HG03196 (cell line): ENCODE results near the gene GYS1.
A peak's percentile ranks its signal among the peaks of the same experiment; 100 is the strongest.
"Not testable (repeated sequence)": the region's sequence is repeated elsewhere in the genome, so short reads cannot be mapped to it uniquely, and the experiment has no call there.

Experiments used
- ATAC-seq: cut with Tn5 transposase; IDR thresholded peaks from one replicate; pipeline ENCODE4 v1.9.1; 2021; ENCODE audit not compliant: unreplicated experiment

GYS1 gene

DNA sequence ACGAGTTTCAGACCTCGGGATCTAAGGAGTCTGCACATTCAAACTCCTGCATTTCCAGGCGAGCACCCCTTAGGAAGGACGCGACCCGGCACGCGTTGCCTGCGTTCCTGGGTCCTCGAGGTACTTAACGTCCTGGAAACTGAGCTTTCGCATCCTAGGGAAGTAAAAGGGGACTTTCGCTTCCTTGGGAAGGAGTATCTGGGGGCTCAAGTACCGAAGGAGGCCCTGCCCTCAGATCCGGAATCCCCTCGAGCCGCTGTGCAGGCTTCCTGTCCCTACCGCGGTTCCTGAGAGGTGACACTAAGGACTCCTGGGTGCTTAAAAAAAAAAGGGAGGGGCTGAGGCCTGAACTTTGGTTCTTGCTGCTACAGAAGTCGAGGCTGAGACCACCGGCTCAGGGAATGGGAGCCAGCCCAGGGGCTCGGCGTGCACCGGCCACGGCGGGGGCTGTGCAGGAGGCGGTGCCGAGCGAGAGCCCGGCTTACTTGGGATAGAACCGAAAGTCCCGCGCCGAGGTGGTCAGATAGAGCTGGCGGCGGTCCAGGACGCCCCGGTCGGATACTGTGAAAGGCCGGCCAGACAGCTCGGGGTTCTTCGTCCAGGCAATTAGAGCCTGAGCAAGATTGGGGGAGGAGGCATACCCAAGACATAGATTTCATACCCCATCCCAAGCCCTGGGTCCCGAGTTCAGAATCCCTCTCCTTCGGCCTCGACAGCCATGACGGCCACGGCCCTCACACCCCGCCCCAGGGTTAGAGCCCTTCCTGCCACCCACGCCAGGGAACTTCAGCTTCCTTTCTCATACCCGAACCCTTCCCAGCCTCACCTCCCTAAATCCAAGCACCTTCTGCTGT lies 25.5 kb upstream of the GYS1 start:
- ATAC-seq: not testable (repeated sequence)

DNA sequence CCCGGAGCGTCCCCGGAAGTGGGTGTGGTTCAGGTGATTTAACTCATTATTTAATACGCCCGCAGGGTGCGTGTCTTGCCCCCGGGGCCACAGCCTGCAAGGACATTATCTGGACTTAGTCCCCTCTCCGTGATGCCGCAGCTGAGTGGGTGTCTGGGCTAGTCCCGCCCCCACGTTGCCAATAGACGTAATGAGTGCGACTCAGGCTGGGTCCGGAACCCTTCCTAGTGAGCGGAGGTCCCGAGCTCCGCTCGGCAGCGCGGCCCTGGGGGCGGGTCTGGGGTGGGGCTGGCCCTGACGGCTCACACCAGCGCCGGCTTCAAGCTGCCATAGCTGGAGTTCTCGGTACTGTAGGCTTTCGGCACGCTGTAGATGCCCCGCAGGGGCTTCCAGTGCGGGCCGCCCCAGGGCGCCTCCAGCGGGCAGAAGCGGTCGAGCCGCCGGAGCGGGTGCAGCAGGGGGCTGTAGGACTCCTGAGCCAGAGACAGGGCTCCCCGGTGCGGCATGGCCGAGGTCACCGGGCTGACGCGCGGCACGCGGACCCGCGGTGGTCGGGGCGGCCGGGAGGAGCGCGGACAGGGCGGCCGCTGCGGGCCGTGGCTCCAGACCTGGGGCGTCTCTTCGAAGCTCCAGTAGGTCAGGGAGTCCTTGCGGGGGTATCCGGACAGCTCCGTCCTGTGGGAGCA lies 24.7 kb upstream of the GYS1 start:
- no peak for ATAC-seq

DNA sequence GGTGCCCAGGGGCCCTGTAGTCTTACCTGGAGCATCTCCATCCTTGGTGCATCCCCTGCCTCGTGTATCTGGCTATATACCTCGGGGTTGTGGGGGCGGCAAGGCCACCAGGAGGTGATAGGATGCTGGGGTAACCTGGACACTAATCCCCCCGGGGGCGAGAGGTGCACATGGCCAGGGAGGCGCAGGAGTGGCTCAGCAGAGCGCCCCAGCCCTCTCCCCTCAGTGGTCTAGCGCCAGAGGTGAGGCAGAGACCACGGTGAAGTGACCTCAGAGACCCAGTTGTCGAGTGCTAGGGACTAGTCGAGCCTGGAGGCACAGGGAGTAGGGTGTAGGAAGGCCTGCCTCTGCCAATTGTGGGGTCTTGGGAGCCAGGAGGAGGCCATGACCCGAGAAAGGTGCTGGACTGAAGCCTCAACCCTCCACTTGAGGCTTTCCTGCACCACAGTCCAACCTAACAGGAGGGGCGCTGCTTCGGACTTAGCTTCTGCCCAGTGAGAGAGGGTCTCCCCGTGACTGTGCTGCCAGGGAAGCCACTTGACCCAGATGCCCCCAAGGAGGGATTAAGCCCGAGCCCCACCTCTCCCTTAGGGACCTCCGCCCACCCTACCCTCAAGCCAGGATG lies 24.0 kb upstream of the GYS1 start, which contains the start of gene LHB:
TSS of gene LHB (minus strand) at position 51 of the 625 bp plus-strand sequence. CDS start at position 41, 10 bp downstream.
- ATAC-seq: no peak

DNA sequence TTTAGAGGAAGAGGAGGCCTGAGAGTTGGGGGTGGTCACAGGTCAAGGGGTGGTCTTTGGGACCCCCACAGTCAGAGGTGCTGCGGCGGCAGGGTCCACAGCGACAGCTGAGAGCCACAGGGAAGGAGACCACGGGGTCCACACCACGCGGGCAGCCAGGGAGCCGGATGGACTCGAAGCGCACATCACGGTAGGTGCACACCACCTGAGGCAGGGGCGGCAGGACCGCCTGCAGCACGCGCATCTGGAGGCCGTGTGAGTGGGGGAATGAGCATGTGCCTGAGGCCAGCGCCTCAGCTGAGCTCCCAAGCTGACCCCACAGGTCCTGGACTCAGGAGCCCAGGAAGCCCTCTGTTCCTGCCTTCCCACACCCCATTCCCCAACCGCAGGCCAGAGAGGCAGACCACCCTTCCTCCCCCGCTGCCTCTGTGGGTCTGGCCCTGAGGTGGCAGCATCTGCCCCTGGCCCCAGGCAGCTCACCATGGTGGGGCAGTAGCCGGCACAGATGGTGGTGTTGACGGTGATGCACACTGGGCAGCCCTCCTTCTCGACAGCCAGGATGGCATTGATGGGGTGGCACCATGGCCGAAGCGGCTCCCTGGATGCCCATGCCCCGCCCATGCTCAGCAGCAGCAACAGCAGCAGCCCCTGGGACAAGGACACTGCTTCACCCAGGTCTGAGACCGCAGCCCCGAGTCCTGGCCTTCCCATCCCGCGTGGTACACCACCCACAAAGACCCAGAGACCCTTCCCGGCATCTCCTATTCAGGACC lies 23.1 kb upstream of the GYS1 start:
- ATAC-seq: no peak

DNA sequence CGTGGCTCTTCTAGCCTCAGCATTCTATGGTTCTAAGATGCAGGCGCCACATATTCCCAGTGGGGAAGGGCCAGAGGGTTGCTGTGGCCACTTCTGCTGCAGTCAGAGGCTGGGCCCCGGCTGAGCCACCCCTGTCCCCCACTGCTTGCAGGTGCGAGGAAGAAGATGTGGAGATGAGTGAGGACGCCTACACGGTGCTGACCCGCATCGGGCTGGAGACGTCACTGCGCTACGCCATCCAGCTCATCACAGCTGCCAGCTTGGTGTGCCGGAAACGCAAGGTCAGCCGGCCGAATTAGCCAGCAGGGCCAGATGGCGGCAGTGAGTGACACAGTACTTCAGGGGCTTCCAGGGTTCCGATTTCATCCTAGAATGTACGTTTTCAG lies 21.8 kb upstream of the GYS1 start:
- no peak for ATAC-seq

DNA sequence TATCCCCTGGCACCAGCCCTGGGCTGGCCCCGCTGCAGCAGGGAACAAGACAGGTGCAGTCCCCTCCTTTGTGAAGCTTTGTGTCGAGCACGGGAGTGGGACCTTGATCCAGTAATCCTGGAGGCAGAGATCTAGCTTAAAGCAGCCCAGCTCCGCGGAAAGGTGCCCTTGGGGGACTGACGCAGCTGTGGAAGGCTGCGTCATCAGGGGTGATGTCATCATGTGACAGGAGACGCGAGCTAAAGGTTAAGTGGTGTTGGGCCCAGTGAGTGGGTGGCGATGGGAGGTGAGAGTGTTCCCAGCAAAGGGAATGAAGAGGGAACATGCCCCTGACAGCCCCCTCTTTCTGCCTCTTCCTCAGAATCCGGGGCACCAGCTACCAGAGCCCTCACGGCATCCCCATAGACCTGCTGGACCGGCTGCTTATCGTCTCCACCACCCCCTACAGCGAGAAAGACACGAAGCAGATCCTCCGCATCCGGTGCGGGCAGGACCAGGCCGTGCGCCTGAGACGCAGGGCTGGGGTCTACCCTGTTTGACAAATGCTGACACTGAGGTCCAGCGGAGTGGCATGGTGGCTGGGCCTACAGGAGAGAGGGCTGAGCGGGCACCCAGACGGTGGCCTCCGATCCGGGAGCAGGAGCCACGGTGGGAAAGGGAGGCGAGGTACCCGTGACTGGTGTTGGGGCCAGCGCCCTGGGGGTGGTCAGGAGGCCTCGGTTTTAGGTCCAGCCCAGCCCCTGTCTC lies 21.2 kb upstream of the GYS1 start:
- ATAC-seq: no peak

DNA sequence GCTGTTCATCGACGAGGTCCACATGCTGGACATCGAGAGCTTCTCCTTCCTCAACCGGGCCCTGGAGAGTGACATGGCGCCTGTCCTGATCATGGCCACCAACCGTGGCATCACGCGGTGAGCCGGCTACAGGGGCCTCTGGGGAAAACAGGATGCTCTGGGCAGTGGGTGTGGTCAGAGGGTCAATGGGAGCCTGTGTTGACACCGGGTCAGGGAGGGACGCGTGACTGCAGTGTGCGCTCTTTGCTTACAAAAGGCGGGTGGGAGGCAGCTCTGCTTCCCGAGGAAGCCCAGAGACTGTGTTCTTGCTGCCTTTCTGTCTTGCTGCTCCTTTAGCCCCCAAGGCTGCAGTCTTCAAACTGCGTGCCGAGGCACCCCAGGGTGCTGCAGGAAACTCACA lies 18.1 kb upstream of the GYS1 start:
- ATAC-seq: no peak

DNA sequence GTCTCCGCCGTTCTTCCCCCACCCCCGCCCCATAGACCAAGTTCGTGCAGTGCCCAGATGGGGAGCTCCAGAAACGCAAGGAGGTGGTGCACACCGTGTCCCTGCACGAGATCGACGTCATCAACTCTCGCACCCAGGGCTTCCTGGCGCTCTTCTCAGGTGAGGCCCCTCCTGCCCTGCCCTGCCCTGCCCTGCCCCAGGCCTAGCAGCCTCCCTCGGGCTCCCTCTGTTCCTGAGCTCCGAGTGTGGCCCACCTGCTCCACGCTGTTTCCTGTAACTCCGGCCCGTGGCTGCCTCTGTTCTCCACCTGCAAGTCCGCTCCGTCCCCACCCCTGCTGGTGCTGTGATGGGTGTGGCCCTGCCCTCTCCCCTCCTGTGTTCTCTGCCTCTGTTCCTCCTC lies 17.3 kb upstream of the GYS1 start:
- no peak for ATAC-seq

DNA sequence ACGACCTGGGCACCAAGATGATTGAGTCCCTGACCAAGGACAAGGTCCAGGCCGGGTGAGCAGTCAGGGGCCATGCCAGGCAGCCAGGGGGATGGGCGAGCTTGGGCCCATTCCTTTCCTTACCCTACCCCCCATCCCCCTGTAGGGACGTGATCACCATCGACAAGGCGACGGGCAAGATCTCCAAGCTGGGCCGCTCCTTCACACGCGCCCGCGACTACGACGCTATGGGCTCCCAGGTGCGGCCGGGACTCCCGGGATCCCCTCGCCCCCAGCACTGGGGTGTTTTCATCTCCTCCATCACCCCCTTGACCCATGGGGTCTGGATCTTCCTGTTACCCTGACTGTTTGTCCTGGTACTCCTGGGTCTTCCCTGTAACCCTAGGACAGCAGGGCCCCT lies 16.7 kb upstream of the GYS1 start:
- no peak for ATAC-seq

DNA sequence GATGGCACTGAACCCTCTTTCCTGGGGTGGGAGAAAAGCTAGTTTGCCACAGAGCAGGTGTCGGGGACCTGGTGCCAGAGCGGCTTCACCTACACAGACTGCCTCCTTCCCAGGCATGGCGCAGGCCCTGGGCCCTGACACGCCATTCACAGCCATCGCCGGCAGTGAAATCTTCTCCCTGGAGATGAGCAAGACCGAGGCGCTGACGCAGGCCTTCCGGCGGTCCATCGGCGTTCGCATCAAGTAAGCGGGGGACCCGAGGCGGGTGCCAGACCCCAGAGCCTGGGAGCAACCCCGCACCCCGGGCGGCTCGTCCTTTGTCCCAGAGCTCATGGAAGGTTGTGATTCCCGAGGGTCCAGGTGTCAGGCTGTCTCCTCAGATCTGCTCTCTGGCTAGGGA lies 13.8 kb upstream of the GYS1 start:
- ATAC-seq: no peak

DNA sequence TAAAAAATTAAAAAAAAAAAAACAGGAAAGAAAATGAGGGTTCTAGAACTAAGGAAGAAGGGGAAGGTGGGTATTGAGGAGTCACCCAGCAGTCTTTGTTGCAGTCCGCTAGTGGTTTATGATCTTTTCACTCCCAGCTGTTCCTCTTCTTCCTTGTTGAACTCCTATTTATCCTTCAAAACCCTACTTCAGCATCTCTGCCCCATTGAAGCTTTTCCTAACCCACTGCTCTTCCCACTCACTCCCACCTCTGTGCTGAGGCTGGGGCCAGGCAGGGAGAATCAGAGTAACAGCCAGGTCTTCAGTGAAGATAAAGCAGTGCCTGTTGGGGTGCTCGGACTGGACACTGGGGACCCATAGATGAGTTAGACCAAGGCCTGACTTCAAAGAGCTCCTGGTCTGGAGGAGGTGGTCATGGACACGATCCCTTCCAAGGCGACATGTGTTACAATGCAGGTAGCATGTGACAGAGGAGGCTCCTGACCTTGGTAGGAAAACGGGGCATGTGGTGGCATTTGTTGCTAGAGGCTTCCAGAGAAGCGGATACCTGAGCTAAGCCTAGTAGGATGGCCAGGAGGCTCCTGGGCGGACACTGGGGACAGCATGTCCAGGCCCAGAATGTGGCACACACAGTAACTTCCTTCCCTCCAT lies 12.0 kb upstream of the GYS1 start:
- ATAC-seq: no peak

DNA sequence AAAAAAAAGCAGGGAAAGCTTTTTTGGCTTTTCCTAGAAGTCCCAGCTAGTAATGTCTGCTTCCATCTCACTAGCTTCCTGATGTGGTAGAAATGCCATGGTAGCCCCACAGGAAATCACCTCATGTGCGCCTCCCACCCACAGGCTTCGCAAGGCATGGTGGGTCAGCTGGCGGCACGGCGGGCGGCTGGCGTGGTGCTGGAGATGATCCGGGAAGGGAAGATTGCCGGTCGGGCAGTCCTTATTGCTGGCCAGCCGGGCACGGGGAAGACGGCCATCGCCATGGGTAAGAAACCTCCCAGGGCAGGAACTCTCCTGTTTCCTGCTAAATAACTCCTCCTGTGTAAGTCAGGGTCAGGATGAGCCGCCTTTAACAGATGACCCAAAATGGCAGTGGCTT lies 11.0 kb upstream of the GYS1 start:
- no peak for ATAC-seq

DNA sequence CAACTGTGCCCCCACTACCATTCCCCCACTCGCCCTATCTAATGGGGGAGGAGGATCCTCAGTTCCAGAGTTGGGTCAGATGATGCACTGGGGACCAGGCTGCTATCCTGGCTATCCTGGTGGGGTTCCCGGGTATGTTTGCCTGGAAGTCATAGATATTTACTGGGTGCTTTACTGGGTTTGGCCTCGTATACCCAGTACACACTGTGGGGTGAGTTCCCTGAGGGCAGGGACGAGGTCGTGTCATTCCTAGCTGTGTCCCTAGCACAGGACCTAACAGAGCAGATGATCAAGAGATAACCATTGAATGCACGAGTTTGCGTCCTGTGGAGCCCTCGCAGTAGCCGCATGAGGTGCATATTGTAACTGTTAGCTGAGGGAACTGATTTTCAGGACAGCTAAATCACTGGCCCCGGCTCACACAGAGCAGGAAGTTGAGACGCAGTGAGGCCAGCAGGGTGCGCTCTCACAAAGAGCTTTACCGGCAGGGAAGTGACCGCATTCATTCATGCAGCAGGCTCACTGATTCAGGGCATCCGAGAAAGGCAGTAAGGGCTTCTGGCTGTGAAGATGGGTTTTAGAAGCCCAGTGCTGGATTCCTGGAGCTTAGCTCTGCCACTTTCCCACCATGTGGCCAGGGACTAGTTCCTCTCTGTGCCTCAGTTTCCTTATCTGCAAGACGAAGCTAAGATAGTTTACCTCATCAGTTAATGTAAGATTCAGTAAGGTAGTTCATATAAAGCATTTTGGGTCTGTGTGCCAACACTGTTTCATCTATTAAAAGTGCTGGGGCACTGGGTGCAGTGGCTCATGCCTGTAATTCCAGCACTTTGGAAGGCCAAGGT lies 6.6 kb upstream of the GYS1 start:
- no peak for ATAC-seq

DNA sequence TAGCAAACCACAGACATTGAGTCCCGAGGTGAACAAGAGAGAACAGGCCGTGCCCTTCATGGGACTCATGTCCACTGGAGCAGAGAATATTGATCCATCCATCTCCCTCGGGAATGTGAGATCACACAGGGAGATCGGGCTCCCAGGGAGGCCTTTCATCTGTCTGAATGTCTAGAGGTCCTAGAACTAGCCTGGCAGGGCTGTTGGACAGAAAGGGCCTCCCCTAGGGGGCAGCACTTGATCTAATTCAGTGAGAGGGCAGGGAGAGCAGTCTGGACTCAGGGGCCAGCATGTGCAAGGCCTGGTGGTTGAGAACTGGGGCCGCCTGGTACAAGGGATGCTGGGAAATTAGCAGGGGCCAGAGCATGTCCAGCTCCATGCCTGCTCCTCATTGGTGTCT lies 4.9 kb upstream of the GYS1 start:
- no peak for ATAC-seq

DNA sequence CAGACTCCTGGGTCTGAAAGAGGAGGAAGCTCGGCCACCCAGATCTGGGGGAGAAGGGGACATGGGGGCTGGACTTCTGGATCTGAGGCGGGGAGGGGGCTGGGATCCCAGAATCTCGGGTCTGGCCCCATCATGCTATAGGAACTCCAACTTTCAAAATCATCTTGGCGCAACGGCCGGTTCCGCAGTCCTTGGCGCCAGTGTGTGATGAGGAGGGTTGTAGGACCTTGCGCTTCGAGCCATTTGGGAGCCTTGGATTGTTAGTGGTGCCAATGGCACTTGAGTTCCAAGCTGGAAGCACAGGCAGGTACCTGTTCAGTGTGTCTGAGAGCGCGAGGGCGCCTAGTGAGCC lies 902 bp upstream of the GYS1 start:
- no peak for ATAC-seq

DNA sequence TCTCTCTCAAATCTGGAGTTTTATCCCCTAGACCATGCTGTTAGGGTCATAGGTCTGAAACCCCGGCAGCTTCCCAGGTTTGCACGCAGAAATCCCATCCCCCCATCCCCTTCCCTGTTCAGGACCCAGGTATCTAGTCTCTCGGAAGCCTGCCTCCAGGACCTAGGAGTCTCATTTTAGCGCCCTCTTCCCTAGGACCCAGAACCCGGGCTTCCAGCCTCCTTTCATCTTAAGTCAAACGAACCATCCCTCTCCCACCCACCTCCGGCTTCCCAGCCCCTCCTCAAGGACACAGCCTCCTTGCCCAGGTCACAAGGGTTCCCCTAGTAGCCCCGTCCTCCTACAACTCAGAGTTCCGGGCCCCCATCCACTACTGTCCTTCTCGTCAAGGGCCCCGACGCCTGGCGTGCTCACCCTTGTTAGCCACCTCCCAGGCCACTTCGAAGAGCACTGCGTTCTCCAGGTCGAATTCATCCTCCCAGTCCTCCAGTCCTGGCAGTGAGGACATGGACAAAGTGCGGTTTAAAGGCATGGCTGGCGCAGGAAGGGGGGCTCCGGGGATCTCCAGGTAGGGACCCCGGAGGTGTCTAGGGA lies 431 bp downstream of the GYS1 start:
- ATAC-seq: peak; percentile 2

DNA sequence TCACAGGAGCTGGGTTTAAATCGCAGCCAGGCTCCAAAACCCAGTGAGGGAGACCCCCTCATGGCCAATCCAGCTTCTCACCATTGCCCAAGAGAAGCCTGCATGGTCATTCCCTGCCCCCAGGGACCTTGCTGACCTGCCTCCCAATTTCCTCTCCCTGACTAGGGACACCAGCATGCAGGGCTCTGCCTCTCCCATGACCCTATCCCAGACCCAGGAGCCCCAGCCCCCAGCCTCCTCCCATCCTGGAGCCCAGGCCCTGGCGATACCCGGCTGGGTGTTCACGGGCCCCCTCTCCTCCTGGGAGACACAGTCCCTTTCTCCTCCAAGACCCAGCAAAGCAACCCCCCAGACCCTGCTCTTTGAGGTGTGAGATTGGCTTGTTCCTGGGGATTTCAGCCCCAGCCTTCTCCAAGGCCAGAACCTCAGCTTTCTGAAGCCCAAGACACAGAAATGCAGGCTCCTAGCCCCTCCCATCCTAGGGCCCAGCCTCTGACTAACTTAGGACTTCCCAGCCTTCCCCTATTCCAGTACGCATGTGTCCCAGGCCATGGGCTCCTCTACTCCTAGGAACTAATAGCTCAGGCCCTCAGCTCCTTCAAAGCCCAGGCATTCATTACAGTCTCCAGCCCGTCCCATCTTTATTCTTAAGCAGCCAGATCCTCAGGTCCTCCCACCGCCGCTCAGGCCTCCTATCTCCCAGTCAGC lies 1.1 kb downstream of the GYS1 start:
- no peak for ATAC-seq

DNA sequence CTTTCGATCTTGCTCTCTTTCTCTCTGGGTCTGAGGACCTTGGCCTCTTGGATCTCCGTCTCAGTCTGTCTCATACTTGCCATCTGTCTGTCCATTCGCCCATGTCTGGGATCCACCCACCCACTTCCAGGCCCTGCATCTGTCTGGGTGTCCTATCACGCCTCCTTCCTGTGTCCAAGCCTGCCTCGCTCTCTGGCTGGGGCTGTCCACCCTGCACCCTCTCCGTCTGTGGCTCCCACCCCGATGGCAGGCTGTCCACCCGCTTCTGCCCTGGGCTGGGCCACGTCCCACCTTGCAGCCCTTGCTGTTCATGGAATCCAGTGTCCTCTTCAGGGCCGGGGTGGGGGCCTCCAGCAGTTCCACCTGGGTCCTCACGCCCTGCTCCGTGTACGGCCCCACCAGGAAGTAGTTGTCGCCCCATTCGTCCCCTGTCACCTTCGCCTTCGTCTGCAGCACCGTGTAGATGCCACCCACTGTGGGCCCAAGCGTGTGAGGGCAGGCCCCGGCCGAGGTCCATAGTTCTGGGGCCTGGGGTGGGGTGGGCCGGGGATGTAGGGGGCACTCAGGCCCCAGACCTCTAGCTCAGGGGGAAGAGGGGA lies 2.0 kb downstream of the GYS1 start:
- ATAC-seq: no peak
